ENCODE results near the gene FOXA2.

FOXA2 gene

GRCh38 chr20:22536141-22536828 lies 48.1 kb downstream of the FOXA2 start:
- no peak for DNase-seq (ENCODE audit: low spot score)

- DNase-seq (ENCODE audit: low spot score) = no peak
These were observed 48.9 kb downstream of the FOXA2 start for GRCh38 chr20:22535483-22535882.

GRCh38 chr20:22533823-22534751 lies 50.3 kb downstream of the FOXA2 start:
- no peak for DNase-seq (ENCODE audit: low spot score)

GRCh38 chr20:22532598-22532997 lies 51.8 kb downstream of the FOXA2 start:
- no peak for DNase-seq (ENCODE audit: low spot score)

- DNase-seq (ENCODE audit: low spot score) = no peak
These were observed 52.6 kb downstream of the FOXA2 start for GRCh38 chr20:22531756-22532155.

GRCh38 chr20:22531056-22531615 lies 53.2 kb downstream of the FOXA2 start:
- no peak for DNase-seq (ENCODE audit: low spot score)
